Measurements from ENCODE around the gene TMPRSS12.
"Not testable (repeated sequence)": the region's sequence is repeated elsewhere in the genome, so short reads cannot be mapped to it uniquely, and the experiment has no call there.

TMPRSS12 gene, protein sequence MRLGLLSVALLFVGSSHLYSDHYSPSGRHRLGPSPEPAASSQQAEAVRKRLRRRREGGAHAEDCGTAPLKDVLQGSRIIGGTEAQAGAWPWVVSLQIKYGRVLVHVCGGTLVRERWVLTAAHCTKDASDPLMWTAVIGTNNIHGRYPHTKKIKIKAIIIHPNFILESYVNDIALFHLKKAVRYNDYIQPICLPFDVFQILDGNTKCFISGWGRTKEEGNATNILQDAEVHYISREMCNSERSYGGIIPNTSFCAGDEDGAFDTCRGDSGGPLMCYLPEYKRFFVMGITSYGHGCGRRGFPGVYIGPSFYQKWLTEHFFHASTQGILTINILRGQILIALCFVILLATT

GRCh38 chr12:50842637-50843493 is at the start of gene TMPRSS12:
TMPRSS12 (plus strand) TSS chr12:50842926; CDS start chr12:50842965, 39 bp downstream.
- DNase-seq (ENCODE audit: low read depth, low spot score), result no peak

DNA sequence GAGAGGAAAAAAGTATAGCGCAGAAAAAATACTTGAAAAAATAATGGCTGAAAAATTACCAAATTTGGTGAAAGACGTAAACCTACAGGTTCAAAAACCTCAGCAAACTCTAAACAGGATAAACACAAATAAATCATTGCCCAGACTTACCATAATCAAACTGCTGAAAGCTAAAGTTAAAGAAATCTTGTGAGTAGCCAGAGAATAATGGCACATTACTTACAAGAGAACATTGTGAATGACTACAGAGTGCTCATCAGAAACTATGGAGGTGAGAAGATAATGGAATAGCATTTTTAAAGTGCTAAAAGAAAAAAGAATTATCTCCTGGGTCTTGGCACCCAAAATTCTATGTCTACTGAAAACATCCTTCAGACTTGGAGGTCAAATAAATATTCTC is 42.8 kb upstream of the TMPRSS12 start:
- no peak for DNase-seq (ENCODE audit: low read depth, low spot score)

DNA sequence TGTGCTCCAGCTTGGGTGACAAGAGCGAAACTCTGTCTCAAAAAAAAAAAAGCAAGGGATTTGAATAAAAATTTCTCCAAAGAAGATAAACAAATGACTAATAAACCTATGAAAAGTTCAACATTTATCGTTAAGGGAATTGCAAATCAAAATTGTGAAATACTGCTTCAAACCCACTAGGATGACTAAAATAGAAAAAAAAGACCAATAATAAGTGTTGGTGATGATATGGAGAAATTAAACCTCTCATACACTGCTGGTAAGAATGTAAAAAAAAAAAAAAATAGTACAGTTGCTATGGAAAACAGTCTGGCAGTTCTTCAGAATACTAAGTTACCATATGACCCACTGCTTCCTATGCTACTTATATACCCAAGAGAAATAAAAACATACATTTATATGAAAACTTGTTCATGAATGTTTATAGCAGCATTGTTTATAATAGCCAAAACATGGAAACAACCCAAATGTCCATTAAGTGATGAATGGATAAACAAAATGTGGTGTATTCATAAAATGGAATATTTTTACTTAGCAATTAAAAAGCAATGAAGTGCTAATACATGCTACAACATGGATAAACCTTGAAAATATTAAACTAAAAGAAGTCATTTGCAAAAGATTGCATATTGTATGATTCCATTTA is 39.4 kb upstream of the TMPRSS12 start:
- no peak for DNase-seq (ENCODE audit: low read depth, low spot score)

DNA sequence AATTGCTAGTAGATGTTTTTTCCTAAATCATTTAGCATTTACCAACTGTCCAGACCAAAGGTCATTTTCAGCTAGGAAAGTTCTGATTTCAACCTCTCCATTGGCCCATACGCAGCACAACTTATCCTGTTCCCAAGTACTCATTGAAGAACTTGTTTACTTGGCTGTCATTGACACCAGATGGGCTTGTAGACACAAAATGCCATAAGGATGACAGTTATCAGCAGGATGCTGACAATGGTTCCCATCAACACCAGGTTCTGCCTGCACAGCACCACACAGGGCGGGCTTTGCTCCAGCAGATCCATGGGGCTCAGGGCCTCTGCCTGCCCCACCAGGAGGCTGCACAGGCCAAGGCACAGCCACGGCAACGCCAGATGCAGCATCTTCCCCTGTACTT is 36.5 kb upstream of the TMPRSS12 start:
- DNase-seq (ENCODE audit: low read depth, low spot score), result no peak

DNA sequence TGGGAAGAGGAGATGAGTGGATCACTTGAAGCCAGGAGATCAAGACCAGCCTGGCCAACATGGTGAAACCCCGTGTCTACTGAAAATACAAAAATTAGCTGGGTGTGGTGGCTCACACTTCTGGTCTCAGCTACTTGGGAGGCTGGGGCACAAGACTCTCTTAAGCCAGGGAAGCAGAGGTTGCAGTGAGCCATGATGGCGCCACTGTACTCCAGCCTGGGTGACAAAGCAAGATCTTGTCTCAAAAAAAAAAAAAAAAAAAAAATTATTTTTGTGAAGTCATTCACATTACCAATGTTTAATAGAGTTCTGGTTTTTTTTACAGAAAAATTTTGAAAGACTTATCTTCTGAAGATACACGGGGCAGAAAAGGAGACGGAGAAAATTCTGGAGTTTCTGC is 33.6 kb upstream of the TMPRSS12 start:
- not testable (repeated sequence) for DNase-seq (ENCODE audit: low read depth, low spot score)

DNA sequence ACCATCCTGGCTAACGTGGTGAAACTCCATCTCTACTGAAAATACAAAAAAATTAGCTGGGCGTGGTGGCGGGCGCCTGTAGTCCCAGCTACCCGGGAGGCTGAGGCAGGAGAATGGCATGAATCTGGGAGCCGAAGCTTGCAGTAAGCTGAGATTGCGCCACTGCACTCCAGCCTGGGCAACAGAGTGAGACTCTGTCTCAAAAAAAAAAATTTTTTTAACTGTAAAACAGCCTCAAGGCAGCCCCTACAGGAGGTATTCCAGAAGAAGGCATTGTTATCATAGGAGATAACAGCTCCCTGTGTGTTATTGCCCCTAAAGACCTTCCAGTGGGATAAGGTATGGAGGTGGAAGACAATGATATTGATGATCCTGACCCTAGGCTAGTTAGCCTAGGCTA is 27.8 kb upstream of the TMPRSS12 start:
- not testable (repeated sequence) for DNase-seq (ENCODE audit: low read depth, low spot score)

- no peak for DNase-seq (ENCODE audit: low read depth, low spot score)
These were observed 22.5 kb upstream of the TMPRSS12 start for GRCh38 chr12:50820177-50820576.

DNA sequence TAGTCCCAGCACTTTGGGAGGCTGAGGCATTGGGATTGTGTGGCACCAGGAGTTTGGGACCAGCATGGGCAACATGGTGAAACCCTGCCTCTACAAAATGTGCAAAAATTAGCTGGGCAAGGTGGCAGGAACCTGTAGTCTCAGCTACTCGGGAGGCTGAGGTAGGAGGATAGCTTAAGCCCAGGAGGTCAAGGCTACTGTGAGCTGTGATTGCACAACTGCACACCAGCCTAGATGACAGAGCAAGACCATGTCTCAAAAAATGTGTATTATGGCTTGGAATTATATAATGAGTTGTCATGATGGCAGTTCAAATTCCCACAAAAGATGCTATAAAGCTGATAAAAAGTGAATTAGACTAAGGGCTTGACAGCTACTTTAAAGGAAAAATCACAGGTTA is 20.6 kb upstream of the TMPRSS12 start:
- DNase-seq (ENCODE audit: low read depth, low spot score), result no peak

- not testable (repeated sequence) for DNase-seq (ENCODE audit: low read depth, low spot score)
These were observed 19.0 kb upstream of the TMPRSS12 start for GRCh38 chr12:50823724-50824123.

DNA sequence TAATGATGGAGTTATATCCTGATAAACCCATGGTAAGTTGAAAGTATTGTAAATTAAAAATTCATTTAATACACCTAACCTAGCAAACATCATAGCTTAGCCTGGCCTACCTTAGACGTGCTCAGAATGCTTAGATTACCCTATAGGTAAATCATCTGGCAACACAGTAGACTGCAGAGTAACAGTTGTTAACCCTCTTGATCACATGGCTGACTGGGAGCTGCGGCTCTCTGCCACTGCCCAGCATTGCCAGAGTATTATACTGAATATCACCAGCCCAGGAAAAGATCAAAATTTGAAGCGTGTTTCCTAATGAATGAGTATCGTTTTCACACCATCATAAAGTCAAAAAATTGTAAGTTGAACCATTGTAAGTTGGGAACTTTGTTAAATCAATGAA is 17.8 kb upstream of the TMPRSS12 start:
- no peak for DNase-seq (ENCODE audit: low read depth, low spot score)

GRCh38 chr12:50825372-50825838 is 17.3 kb upstream of the TMPRSS12 start:
- peak; percentile 13 for DNase-seq (ENCODE audit: low read depth, low spot score)

DNA sequence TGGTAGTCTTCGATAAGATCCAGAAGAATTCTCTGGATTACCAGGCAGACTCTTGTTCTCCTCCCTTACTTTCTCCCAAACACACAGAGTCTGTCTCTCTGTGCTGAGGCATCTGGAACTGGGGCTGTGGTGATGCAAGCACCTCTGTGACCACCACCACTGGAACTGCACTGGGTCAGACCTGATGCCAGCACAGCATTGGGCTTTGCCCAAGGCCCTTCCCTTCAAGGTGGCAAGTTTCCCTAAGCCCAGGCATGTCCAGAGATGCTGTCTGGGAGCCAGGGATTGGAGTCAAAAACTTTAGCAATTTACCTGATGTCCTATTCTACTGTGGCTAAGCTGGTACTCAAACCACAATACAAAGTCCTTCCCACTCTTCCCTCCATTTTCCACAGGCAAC is 14.6 kb upstream of the TMPRSS12 start:
- DNase-seq (ENCODE audit: low read depth, low spot score), result no peak

- DNase-seq (ENCODE audit: low read depth, low spot score), result no peak
These were observed 13.8 kb upstream of the TMPRSS12 start for GRCh38 chr12:50828886-50829285.

GRCh38 chr12:50833801-50834200 is 8.9 kb upstream of the TMPRSS12 start:
- DNase-seq (ENCODE audit: low read depth, low spot score), result not testable (repeated sequence)

GRCh38 chr12:50839042-50839441 is 3.7 kb upstream of the TMPRSS12 start:
- no peak for DNase-seq (ENCODE audit: low read depth, low spot score)

- no peak for DNase-seq (ENCODE audit: low read depth, low spot score)
These were observed 1.8 kb upstream of the TMPRSS12 start for GRCh38 chr12:50840809-50841487.

- no peak for DNase-seq (ENCODE audit: low read depth, low spot score)
These were observed 802 bp upstream of the TMPRSS12 start for GRCh38 chr12:50841716-50842531.

GRCh38 chr12:50845021-50845647 is 2.4 kb downstream of the TMPRSS12 start:
- DNase-seq (ENCODE audit: low read depth, low spot score), result no peak

- DNase-seq (ENCODE audit: low read depth, low spot score), result no peak
These were observed 6.2 kb downstream of the TMPRSS12 start for GRCh38 chr12:50848963-50849362.

GRCh38 chr12:50855218-50855617 is 12.5 kb downstream of the TMPRSS12 start:
- DNase-seq (ENCODE audit: low read depth, low spot score), result not testable (repeated sequence)
